GM19099 (cell line): ENCODE measurements around the gene MAP3K5.

ENCODE experiments used
- POLR2A ChIP-seq: IDR thresholded peaks from 3 replicates; pipeline ENCODE4 v1.6.1; 2011; ENCODE audit warnings: low read depth; ENCODE audit not compliant: insufficient read length; ENCODE audit errors: extremely low read depth

MAP3K5 gene

GRCh38 chr6:136777651-136778050 is 14.6 kb downstream of the MAP3K5 start:
- no peak for TF ChIP-seq POLR2A

- no peak for TF ChIP-seq POLR2A
These were observed 16.7 kb downstream of the MAP3K5 start for GRCh38 chr6:136775548-136775947.

DNA sequence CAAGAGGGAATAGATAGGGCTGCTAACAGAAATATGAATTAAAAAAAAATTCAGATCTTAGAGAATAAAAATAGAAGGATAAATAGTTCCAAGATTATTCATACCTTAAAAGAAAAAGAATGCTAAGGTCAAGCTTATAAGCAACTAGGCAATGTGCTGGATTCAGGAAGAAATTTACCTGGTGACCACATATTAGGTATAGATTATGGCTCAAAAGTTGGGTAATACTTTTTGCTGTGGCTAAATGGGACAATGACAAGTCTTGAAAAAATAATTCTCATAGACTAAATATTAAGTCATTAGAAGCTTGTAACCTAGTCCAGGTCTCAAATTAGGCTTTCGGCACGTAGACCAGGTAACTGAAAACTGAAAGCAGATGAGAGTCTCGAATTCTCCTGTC is 17.2 kb downstream of the MAP3K5 start:
- TF ChIP-seq POLR2A, result no peak

DNA sequence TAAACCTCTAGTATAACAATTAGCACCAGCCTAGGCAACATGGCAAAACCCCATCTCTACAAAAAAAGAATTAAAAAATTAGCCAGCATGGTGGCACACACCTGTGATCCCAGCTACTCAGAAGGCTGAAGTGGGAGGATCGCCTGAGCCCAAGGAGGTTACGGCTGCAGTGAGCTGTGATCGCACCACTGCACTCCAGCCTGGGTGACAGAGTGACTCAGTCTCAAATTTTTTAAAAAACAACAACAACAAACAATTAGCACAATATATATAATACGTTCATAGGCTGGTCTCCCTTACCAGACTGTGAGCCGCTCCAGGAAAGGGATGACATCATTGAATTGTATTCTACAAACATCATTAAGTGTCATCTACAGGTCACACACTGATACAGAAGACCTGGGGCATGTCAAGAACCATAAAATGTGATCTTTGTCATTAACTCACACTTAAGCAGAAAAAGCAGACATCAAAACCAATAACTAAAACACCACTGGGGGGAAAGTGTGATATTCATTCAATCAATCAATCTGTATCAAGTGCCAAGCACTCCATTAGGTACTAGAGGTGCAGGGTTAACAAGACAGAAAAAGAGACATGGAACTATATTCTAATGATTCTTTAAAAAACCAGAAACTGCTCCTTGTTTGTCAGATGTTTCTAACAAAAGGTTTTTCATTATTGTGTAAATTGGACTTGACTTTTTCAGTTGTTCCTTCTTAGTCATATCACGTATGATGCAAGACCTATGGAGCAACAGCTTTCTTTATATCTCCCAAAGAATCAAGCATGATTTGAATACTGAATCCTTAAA is 17.8 kb downstream of the MAP3K5 start:
- no peak for TF ChIP-seq POLR2A

DNA sequence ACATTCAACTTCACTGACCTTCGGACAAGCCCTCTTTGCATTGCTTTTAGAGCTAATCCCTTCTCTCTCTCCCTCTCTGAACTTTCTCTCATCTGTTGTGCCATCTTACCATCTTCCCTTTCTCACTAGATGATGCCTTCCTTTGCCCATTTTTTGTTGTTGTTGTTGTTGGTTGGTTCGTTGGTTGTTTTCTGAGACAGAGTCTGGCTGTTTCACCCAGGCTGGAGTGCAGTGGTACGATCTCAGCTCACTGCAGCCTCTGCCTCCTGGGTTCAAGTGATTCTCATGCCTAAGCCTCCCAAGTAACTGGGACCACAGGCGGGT is 18.8 kb downstream of the MAP3K5 start:
- TF ChIP-seq POLR2A, result no peak

DNA sequence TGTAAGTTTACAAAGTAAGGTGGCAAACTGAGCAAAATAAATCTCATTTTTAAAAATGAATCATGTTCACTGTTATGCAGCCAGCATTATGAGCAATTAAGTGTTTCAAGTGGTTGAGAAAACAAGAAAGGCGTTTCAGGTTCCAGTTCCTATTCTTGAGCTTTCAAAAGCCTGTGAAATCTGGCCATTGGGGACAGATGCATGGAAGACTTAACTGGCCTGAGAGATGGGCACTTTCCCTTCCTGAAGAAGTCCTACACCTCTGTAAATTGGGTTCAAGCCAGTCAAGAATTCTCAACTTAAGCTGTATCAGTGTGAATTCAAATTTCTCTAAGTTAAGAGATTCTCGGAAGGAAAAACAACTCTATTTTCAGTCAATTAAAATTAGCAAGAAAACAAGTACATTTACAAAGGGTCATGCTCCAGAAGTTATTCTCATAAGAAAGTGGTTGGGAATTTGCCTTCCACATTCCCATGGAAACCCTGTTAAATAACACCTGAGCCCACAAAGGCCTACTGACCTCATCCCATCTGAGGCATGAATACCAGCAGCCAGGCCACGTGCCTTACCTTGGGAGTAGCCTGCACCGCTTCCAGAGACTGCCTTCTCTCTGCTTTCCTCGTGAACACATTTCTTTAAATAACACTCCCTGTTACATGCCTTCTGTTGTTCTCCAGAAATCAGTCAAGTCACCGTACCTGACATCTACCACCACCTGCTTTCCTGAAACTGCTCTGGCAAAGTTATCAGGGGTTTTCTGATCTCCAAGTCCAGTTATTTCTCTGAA is 19.4 kb downstream of the MAP3K5 start:
- TF ChIP-seq POLR2A, result no peak

GRCh38 chr6:136771306-136771705 is 21.0 kb downstream of the MAP3K5 start:
- no peak for TF ChIP-seq POLR2A

GRCh38 chr6:136769759-136770158 is 22.5 kb downstream of the MAP3K5 start:
- TF ChIP-seq POLR2A, result no peak

DNA sequence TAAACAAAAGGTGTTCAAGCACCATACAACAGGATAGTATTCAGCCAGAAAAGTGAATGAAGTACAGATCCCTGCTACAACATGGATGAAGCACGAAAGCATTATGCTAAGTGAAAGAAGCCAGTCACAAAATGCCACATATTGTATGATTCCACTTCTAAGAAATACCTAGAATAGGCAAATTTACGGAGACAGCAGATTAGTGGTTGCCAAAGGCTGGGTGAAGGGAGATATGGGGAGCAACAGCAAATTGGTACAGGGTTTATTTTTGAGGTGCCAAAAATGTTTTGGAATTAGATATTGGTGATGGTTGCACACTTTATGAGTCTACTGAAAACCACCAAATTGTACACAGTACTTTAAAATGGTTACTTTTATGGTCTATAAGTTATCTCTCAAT is 23.2 kb downstream of the MAP3K5 start:
- no peak for TF ChIP-seq POLR2A

- TF ChIP-seq POLR2A, result no peak
These were observed 24.5 kb downstream of the MAP3K5 start for GRCh38 chr6:136767570-136768309.

GRCh38 chr6:136767103-136767502 is 25.2 kb downstream of the MAP3K5 start:
- TF ChIP-seq POLR2A, result no peak

DNA sequence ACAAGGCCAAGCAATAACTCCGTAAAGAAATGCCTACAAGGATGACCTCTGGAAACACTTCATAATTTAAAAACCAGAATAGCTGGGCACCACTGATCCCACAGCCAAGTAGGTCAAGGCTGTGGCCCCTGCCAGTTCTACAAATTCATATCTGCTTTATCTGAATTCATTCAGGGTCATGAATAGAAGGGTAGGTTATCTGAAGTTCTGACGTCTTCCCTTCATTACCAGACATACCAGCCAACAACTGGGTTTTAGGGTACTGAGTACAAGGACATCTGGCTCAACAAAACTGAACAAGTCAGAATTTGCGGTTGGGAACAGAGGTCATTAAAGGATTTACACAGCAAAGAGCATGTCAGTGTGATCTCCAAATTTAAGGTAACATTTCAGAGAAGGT is 26.0 kb downstream of the MAP3K5 start:
- no peak for TF ChIP-seq POLR2A

GRCh38 chr6:136764517-136764993 is 27.7 kb downstream of the MAP3K5 start:
- no peak for TF ChIP-seq POLR2A

GRCh38 chr6:136763716-136764516 is 28.4 kb downstream of the MAP3K5 start:
- TF ChIP-seq POLR2A, result no peak

- no peak for TF ChIP-seq POLR2A
These were observed 29.0 kb downstream of the MAP3K5 start for GRCh38 chr6:136763255-136763654.
